PC-3 (cell line): ENCODE measurements around the gene SAMSN1.

ENCODE experiments used
- CTCF ChIP-seq: fragments of 300-600 bp; sonication (generic); conservative IDR thresholded peaks from 2 replicates; pipeline ENCODE4 v1.5.1; 2017; ENCODE audit warnings: antibody characterized with exemption, low read depth, mild to moderate bottlenecking, low read length
- EZH2 ChIP-seq: fragments of 300-600 bp; sonication (generic); IDR thresholded peaks from one replicate; pipeline ENCODE4 v1.6.1; 2017; ENCODE audit warnings: antibody characterized with exemption, mild to moderate bottlenecking, low read length; ENCODE audit not compliant: unreplicated experiment
- EZH2phosphoT487 ChIP-seq: fragments of 300-600 bp; sonication (generic); IDR thresholded peaks from 2 replicates; pipeline ENCODE4 v1.6.1; 2018; ENCODE audit warnings: mild to moderate bottlenecking, antibody characterized with exemption, low read length, borderline replicate concordance

GRCh38 chr21:14488672-14489204, 57.4 kb downstream of the SAMSN1 start:
- no peak for TF ChIP-seq CTCF
- no peak for TF ChIP-seq EZH2phosphoT487
- no peak for TF ChIP-seq EZH2
